Stimulated activated naive CD8-positive, alpha-beta T cell treated with anti-CD3 and anti-CD28 coated beads, Interleukin-15, Interleukin-2, amounts not matched to agents 100 U/mL and 50 U/mL, for 24 hours (primary cell): ENCODE results near the gene GRIK1.
"Not testable (repeated sequence)": the region's sequence is repeated elsewhere in the genome, so short reads cannot be mapped to it uniquely, and the experiment has no call there.

Experiments used
- ATAC-seq: fragments of 150-1000 bp; cut with Tn5 transposase; one replicate; pipeline ENCODE4 v1.10.0; 2021
- DNase-seq: peaks from one replicate; pipeline ENCODE4 v3.0.0; 2021

Gene GRIK1

GRCh38 chr21:29939924-29940275, at the start of gene GRIK1:
TSS of gene GRIK1 (minus strand) at chr21:29939996.
- DNase-seq (no peak), ATAC-seq (no peak)

GRCh38 chr21:29987762-29988161, 48.0 kb upstream of the GRIK1 start:
- DNase-seq (no peak), ATAC-seq (no peak)

- no peak for ATAC-seq
- no peak for DNase-seq
These were observed 46.1 kb upstream of the GRIK1 start for GRCh38 chr21:29985866-29986265.

GRCh38 chr21:29979043-29979442, 39.2 kb upstream of the GRIK1 start:
- no peak for ATAC-seq

GRCh38 chr21:29975776-29976175, 36.0 kb upstream of the GRIK1 start:
- ATAC-seq (no peak), DNase-seq (no peak)

More at GRCh38 chr21:29979043-29979442, 39.2 kb upstream of the GRIK1 start:
- DNase-seq: no peak

GRCh38 chr21:29973258-29973657, 33.5 kb upstream of the GRIK1 start:
- no peak for DNase-seq
- ATAC-seq: no peak

GRCh38 chr21:29961291-29962027, 21.7 kb upstream of the GRIK1 start:
- no peak for DNase-seq
- no peak for ATAC-seq

GRCh38 chr21:29958551-29958950, 18.8 kb upstream of the GRIK1 start:
- no peak for DNase-seq
- no peak for ATAC-seq

GRCh38 chr21:29958035-29958434, 18.2 kb upstream of the GRIK1 start:
- DNase-seq, ATAC-seq: not testable (repeated sequence)

GRCh38 chr21:29953690-29954089, 13.9 kb upstream of the GRIK1 start:
- ATAC-seq: no peak
- no peak for DNase-seq

- DNase-seq (no peak), ATAC-seq (no peak)
These were observed 13.3 kb upstream of the GRIK1 start for GRCh38 chr21:29953072-29953471.

- ATAC-seq (no peak), DNase-seq (no peak)
These were observed 12.1 kb upstream of the GRIK1 start for GRCh38 chr21:29951911-29952310.

- ATAC-seq: no peak
- no peak for DNase-seq
These were observed 10.2 kb upstream of the GRIK1 start for GRCh38 chr21:29949991-29950390.

GRCh38 chr21:29947119-29947518, 7.3 kb upstream of the GRIK1 start:
- ATAC-seq: no peak

GRCh38 chr21:29943885-29944284, 4.1 kb upstream of the GRIK1 start:
- DNase-seq: no peak
- no peak for ATAC-seq

More at GRCh38 chr21:29947119-29947518, 7.3 kb upstream of the GRIK1 start:
- DNase-seq: no peak

GRCh38 chr21:29942034-29942433, 2.2 kb upstream of the GRIK1 start:
- no peak for DNase-seq
- ATAC-seq: no peak

GRCh38 chr21:29940991-29941390, 1.2 kb upstream of the GRIK1 start:
- ATAC-seq (no peak), DNase-seq (no peak)

GRCh38 chr21:29940361-29940760, 565 bp upstream of the GRIK1 start:
- no peak for DNase-seq
- no peak for ATAC-seq

- peak; percentile 23 for ATAC-seq
- no peak for DNase-seq
These were observed 482 bp downstream of the GRIK1 start for GRCh38 chr21:29939104-29939923.

- DNase-seq: no peak
- no peak for ATAC-seq
These were observed 1.1 kb downstream of the GRIK1 start for GRCh38 chr21:29938776-29939103.

GRCh38 chr21:29933088-29933487, 6.7 kb downstream of the GRIK1 start:
- DNase-seq (no peak), ATAC-seq (no peak)

GRCh38 chr21:29928537-29928936, 11.3 kb downstream of the GRIK1 start:
- ATAC-seq (peak; percentile 49), DNase-seq (no peak)

- ATAC-seq (no peak), DNase-seq (no peak)
These were observed 18.9 kb downstream of the GRIK1 start for GRCh38 chr21:29920938-29921337.

GRCh38 chr21:29914326-29914725, 25.5 kb downstream of the GRIK1 start:
- ATAC-seq (no peak), DNase-seq (no peak)
